Daoy (cell line): ENCODE results near the gene KIRREL3. TPM values are rescaled to one million over a fixed set of nuclear protein-coding genes. Genes with fewer than 3 reads are reported as not detected.
A peak's percentile ranks its signal among the peaks of the same experiment; 100 is the strongest.
"Not testable (repeated sequence)": the region's sequence is repeated elsewhere in the genome, so short reads cannot be mapped to it uniquely, and the experiment has no call there.

Experiments
- DNase-seq: peaks from one replicate; pipeline ENCODE4 v3.0.0-alpha.2; 2015; ENCODE audit warnings: low read depth
- total RNA-seq: library from RNA; depleted of rRNA; stranded (reverse); fragments of >200 nt; shearing (Covaris generic); gene quantifications from 2 replicates; pipeline ENCODE4 v1.2.3, GENCODE V29; 2014

The KIRREL3 gene
- total RNA-seq, 1 experiment from 2014 or later, result 2.4 TPM

GRCh38 chr11:126385991-126386728, 614.4 kb downstream of the KIRREL3 start:
- no peak for DNase-seq

DNA sequence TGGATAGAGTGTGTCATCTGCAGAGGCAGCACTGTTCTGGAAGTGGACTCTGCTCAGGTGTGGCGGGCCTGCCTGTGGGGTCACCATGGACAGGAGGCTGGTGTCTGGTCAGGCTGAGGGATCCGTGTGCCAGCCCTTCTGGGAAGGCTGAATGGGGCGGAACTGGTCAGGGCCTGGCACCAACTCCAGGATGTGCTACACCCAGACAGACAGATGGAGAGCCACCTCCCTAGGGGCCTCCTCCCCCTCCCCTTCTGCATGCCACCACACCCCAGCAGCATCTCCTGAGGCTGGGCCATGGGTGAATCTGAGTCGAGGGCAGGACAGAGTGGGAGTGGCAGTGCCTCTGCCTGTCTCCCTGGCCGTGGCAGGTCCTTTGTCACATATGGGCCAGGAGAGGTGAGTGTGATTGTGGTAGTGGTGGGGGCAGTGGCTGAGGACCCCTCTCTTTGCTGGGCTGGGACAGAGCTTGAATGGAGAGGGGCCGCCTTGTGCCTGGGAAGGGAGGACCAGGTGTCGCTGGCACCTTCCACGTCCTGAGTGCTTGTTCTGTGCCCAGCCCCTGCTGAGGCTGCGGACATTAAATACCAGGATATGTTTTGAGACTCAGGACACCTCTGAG, 616.0 kb downstream of the KIRREL3 start:
- no peak for DNase-seq

DNA sequence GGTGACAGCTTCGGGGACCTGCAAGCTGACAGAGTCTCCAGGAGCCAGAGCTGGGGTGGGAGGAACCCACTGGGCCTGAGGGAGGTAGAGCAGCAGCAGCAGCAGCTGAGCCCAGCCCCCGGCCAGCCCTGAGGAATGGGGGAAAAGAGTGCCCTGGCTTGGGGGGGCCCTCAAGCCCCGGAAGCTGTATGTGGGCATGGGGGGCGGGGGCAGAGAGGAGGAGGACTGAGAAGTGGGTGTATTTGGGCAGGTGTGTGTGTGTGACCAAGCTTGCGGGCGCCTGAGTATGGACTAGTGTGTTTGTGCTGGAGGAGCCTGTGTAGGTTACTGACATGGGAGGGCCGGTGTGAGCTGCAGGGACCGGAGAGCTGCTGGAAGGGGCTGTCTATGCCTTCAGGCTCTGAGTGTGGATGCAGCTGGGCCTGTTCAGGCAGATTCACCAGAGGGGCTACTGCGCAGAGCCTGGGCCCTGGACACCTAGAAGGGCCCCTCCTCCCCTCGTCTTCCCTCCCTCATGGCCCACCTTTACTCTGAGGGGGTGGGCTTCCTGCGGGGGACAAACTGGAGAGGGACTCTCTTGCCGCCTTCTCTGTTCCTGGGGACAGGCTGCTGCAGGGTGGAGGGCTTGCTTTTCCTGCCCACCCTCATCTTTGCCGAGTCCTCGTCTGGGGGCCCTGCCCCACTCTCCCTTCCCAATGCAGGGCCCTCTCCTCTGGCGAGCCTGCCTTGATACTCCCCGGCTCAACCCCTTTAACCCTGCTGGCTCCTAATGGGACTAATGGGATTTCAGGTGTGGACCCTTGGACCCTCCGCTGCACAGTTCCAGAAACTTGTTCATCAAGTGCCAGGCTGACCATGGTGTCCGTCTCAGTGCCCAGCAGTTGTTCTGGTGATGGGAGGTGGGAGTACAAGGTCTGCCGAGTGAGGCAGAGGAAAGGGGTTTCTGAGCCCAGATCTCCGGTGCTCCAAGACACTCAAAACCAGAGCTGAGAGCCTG, 616.9 kb downstream of the KIRREL3 start:
- no peak for DNase-seq

DNA sequence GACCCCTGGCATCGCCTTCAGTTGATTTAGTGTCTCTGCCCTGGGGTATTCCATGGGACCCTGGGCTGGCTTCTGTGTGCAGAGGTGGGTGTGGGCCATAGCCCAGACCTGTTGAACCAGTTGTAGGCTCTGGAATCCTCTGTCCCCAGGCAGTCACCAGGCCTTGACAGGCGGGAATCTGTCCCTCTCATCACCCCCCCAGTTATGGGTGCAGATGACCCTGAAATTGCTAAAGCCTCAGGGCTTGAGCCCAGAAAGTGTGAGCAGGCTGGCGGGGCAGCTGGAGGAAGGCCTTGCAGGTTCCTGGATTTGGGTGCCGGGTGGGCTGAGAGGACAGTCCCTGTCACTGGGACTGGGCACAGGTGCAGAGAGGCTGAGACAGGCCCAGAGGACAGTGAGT, 617.9 kb downstream of the KIRREL3 start:
- not testable (repeated sequence) for DNase-seq

GRCh38 chr11:126381960-126382359, 618.6 kb downstream of the KIRREL3 start:
- DNase-seq, result not testable (repeated sequence)

DNA sequence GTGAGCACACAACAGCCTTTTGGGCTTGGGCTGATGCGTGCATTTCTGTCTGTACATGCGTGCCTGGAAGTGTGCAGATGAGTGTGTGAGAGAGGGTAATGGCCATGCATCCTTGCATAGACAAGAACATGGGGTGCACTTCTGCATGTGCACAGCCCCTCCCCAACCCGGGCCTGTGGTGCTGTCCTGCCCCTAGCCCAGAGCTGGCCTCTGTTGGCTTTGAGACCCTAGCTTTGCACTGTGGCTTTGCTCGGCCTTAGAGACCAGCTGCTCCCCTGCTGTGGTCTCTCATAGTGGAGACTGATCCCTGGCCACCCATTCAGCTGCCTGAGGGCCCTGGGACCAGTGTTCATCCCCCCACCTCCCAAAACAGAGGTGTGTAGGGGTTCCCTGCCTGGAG, 619.7 kb downstream of the KIRREL3 start:
- no peak for DNase-seq

DNA sequence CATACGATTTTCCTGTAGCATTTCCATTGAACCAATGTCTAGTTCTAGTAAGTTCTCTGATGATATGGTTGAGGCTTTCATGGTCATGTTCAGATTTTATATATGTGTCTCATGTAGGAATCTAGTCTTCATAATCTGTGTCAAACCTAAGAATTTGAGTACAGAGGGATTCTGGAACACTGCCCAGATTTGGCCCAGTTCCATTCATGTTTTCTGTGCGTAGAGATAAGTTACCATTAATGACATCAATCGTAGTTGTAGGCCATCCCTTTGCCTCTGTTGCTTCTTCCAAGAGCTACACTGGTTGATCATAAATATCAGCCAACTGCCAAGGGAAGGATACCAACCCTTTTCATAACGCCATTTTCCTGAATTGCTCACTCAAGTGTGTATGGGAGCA, 621.8 kb downstream of the KIRREL3 start:
- DNase-seq, result no peak

GRCh38 chr11:126375726-126376125, 624.8 kb downstream of the KIRREL3 start:
- DNase-seq, result peak; percentile 27

DNA sequence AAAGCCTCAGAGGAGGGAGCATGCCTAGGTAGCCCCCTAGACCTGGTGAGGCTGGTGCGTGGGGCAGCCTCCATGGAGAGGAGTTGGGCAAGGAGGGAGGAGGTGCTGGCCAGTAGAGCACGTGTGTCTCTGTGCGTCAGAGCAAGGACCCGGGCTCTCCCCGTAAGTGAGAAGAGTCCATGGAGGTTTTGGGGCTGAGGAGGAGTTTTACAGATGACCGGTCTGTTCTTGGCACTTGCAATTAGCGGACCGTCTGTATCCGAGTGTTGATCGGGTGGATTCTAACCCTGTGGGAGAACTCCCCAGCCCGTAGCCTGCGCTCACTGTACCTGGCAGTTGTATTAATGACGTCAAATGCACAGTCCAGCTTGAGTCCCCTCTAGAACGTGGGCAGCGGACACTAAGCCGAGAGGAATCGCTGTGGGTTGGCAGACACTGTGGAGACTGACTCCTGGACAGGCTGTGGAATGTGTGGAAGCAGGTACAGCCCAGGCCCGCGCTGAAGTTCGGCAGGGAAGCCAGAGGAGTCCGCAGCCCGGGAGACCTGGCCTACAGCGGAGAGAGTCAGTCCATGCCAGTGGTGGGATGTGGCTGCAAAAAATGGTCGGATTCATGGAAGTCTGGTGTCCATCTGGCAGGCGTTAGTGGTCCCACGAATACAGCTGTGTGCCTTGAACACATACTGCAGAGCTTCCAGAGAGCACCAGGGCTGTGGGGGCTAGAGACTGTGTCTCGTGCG, 625.8 kb downstream of the KIRREL3 start:
- DNase-seq, result not testable (repeated sequence)

GRCh38 chr11:126373389-126374066, 627.0 kb downstream of the KIRREL3 start:
- not testable (repeated sequence) for DNase-seq
